PC-9 (cell line): ENCODE data around the gene FTO.

Experiments used
- CTCF ChIP-seq: fragments of 200-600 bp; sonication (generic); conservative IDR thresholded peaks from 2 replicates; pipeline ENCODE4 v1.6.1; 2017; ENCODE audit warnings: mixed run types, antibody characterized with exemption, mild to moderate bottlenecking, moderate library complexity
- EZH2 ChIP-seq: fragments of 200-600 bp; sonication (generic); IDR thresholded peaks from 2 replicates; pipeline ENCODE4 v1.8.0; 2017; ENCODE audit warnings: antibody characterized with exemption, low read depth

DNA sequence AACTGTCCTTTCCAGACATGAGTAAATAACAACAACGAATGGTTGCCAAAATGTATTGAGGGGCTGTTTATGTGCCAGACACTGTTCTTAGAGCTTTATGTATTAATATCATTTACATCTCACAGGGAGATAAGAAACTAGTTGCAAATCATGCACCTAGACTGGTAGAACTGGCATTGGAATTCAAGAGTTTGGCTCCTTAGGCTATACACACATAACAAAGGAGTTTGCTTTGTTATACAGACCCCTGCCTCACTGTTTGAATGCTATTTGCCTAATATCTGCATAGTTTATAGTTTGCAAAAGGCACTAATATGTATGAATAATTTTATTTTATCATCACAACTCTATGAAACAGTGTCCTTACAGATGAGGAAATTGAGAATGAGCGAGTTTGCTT lies 100.0 kb downstream of the FTO start:
- TF ChIP-seq CTCF: no peak
- TF ChIP-seq EZH2: no peak
